CD4-positive, alpha-beta T cell treated with Interferon alpha-2 for 1 hour (primary cell): ENCODE measurements around the gene OLFML1.

Experiments used
- DNase-seq, 2 donors: peaks; one replicate each; pipeline ENCODE4 v3.0.0-alpha.2; 2020 to 2022

OLFML1 gene

GRCh38 chr11:7533199-7534041 lies 48.1 kb downstream of the OLFML1 start:
- DNase-seq = no peak

- DNase-seq = no peak
Observed at GRCh38 chr11:7534042-7534378, 48.7 kb downstream of the OLFML1 start.

- DNase-seq = no peak
Observed at GRCh38 chr11:7536100-7536499, 50.8 kb downstream of the OLFML1 start.

GRCh38 chr11:7537265-7537664 lies 52.0 kb downstream of the OLFML1 start:
- no peak for DNase-seq

GRCh38 chr11:7538031-7538430 lies 52.7 kb downstream of the OLFML1 start:
- DNase-seq = peak in 1 of 2 donors; percentile 46

GRCh38 chr11:7538466-7539454 lies 53.5 kb downstream of the OLFML1 start:
- DNase-seq = no peak

GRCh38 chr11:7540830-7541555 lies 55.7 kb downstream of the OLFML1 start:
- no peak for DNase-seq

- DNase-seq = no peak
Observed at GRCh38 chr11:7543302-7543701, 58.0 kb downstream of the OLFML1 start.

GRCh38 chr11:7544021-7544420 lies 58.7 kb downstream of the OLFML1 start:
- no peak for DNase-seq

- DNase-seq = no peak
Observed at GRCh38 chr11:7545611-7546010, 60.3 kb downstream of the OLFML1 start.

- DNase-seq = no peak
Observed at GRCh38 chr11:7546324-7546791, 61.1 kb downstream of the OLFML1 start.

GRCh38 chr11:7547687-7548086 lies 62.4 kb downstream of the OLFML1 start:
- DNase-seq = no peak

- DNase-seq = peak in 1 of 2 donors; percentile 36
Observed at GRCh38 chr11:7548659-7549274, 63.5 kb downstream of the OLFML1 start.

- DNase-seq = no peak
Observed at GRCh38 chr11:7549681-7550080, 64.4 kb downstream of the OLFML1 start.

- no peak for DNase-seq
Observed at GRCh38 chr11:7551571-7551970, 66.3 kb downstream of the OLFML1 start.

GRCh38 chr11:7552666-7553065 lies 67.4 kb downstream of the OLFML1 start:
- DNase-seq = no peak

GRCh38 chr11:7555052-7555699 lies 69.9 kb downstream of the OLFML1 start:
- no peak for DNase-seq

GRCh38 chr11:7558046-7558445 lies 72.7 kb downstream of the OLFML1 start:
- DNase-seq = no peak

- DNase-seq = no peak
Observed at GRCh38 chr11:7559398-7560283, 74.3 kb downstream of the OLFML1 start.
